Measurements from ENCODE around the gene VTN.
A peak's percentile ranks its signal among the peaks of the same experiment; 100 is the strongest.

DNA sequence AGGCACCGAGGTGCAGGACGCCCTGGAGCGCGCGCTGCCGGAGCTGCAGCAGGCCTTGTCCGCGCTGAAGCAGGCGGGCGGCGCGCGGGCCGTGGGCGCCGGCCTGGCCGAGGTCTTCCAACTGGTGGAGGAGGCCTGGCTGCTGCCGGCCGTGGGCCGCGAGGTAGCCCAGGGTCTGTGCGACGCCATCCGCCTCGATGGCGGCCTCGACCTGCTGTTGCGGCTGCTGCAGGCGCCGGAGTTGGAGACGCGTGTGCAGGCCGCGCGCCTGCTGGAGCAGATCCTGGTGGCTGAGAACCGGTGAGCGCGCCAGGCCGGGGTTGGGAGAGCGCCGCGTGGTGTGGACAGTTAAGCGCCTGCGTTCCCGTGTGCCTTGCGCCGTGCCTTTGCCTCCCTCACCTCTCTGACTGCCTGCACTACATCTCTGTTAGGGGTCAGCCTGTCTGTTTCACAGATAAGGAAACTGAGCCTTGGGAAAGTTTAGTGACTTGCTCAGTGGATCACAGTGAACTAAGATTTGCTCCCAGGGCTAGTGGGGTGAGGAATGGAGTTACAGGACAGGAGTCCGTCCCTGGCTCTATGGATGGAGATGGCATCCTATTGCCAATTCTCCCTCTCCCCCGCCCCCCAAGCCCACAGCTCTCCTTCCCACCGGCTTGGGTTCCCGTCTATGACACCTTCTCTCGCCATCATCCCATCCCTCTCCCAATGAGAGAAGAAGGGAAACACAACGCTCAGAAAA is 2.3 kb upstream of the VTN start:
- TF ChIP-seq EZH2 (IDR thresholded peaks at IDR 0.05; ENCODE audit: low read depth, unreplicated experiment): peak; percentile 6
- TF ChIP-seq EZH2phosphoT487 (IDR thresholded peaks at IDR 0.05; ENCODE audit: unreplicated experiment): no peak
- TF ChIP-seq, protein P1, sequence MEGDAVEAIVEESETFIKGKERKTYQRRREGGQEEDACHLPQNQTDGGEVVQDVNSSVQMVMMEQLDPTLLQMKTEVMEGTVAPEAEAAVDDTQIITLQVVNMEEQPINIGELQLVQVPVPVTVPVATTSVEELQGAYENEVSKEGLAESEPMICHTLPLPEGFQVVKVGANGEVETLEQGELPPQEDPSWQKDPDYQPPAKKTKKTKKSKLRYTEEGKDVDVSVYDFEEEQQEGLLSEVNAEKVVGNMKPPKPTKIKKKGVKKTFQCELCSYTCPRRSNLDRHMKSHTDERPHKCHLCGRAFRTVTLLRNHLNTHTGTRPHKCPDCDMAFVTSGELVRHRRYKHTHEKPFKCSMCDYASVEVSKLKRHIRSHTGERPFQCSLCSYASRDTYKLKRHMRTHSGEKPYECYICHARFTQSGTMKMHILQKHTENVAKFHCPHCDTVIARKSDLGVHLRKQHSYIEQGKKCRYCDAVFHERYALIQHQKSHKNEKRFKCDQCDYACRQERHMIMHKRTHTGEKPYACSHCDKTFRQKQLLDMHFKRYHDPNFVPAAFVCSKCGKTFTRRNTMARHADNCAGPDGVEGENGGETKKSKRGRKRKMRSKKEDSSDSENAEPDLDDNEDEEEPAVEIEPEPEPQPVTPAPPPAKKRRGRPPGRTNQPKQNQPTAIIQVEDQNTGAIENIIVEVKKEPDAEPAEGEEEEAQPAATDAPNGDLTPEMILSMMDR (conservative IDR thresholded peaks at IDR 0.05; ENCODE audit: low read depth in 2 of 2): no peak
- no peak for TF ChIP-seq CREB1 (CRISPR knock-in tag; IDR thresholded peaks at IDR 0.05; ENCODE audit: low read depth)
- no peak for TF ChIP-seq POLR2AphosphoS5 (IDR thresholded peaks at IDR 0.05; ENCODE audit: low read depth)
- TF ChIP-seq, protein P2, sequence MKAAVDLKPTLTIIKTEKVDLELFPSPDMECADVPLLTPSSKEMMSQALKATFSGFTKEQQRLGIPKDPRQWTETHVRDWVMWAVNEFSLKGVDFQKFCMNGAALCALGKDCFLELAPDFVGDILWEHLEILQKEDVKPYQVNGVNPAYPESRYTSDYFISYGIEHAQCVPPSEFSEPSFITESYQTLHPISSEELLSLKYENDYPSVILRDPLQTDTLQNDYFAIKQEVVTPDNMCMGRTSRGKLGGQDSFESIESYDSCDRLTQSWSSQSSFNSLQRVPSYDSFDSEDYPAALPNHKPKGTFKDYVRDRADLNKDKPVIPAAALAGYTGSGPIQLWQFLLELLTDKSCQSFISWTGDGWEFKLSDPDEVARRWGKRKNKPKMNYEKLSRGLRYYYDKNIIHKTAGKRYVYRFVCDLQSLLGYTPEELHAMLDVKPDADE (IDR thresholded peaks at IDR 0.05): no peak
- no peak for TF ChIP-seq JUNB (IDR thresholded peaks at IDR 0.05; ENCODE audit: unreplicated experiment)
- no peak for TF ChIP-seq NANOG (IDR thresholded peaks at IDR 0.05; ENCODE audit: borderline replicate concordance)
- TF ChIP-seq, protein P3, sequence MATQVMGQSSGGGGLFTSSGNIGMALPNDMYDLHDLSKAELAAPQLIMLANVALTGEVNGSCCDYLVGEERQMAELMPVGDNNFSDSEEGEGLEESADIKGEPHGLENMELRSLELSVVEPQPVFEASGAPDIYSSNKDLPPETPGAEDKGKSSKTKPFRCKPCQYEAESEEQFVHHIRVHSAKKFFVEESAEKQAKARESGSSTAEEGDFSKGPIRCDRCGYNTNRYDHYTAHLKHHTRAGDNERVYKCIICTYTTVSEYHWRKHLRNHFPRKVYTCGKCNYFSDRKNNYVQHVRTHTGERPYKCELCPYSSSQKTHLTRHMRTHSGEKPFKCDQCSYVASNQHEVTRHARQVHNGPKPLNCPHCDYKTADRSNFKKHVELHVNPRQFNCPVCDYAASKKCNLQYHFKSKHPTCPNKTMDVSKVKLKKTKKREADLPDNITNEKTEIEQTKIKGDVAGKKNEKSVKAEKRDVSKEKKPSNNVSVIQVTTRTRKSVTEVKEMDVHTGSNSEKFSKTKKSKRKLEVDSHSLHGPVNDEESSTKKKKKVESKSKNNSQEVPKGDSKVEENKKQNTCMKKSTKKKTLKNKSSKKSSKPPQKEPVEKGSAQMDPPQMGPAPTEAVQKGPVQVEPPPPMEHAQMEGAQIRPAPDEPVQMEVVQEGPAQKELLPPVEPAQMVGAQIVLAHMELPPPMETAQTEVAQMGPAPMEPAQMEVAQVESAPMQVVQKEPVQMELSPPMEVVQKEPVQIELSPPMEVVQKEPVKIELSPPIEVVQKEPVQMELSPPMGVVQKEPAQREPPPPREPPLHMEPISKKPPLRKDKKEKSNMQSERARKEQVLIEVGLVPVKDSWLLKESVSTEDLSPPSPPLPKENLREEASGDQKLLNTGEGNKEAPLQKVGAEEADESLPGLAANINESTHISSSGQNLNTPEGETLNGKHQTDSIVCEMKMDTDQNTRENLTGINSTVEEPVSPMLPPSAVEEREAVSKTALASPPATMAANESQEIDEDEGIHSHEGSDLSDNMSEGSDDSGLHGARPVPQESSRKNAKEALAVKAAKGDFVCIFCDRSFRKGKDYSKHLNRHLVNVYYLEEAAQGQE (IDR thresholded peaks at IDR 0.05; ENCODE audit: unreplicated experiment): peak; percentile 5
- TF ChIP-seq ZNF114 (CRISPR knock-in tag; IDR thresholded peaks at IDR 0.05): no peak
- no peak for TF ChIP-seq STAT1 (IDR thresholded peaks at IDR 0.05; ENCODE audit: unreplicated experiment)

All from GM23338 (cell line).